Measurements from ENCODE around the gene LRFN2. TPM values are rescaled to one million over a fixed set of nuclear protein-coding genes. Genes with fewer than 3 reads are reported as not detected.

LRFN2 gene
- total RNA-seq, 3 donors from 2014 or later, result not detected

DNA sequence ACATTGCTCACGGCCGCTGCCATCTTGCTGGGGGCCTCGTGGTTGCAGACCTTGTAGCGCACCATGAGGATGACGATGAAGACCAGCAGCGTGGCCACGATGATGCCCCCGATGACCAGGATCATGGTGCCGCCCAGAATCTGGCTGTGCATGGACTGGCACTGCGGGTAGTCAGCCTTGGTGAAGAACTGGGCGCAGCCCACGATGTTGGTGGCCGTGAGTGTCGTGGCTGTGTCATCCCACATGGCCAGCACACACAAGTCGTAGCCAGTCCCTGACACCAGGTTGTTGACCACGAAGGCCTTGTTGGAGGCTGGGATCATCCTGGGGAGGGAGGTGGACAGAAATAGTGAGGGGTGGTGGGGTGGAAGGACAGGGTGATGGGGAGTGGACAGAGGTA, 194.6 kb downstream of the LRFN2 start:
- TF ChIP-seq POLR2AphosphoS5 (IDR thresholded peaks at IDR 0.05), result no peak
- TF ChIP-seq, protein P1, sequence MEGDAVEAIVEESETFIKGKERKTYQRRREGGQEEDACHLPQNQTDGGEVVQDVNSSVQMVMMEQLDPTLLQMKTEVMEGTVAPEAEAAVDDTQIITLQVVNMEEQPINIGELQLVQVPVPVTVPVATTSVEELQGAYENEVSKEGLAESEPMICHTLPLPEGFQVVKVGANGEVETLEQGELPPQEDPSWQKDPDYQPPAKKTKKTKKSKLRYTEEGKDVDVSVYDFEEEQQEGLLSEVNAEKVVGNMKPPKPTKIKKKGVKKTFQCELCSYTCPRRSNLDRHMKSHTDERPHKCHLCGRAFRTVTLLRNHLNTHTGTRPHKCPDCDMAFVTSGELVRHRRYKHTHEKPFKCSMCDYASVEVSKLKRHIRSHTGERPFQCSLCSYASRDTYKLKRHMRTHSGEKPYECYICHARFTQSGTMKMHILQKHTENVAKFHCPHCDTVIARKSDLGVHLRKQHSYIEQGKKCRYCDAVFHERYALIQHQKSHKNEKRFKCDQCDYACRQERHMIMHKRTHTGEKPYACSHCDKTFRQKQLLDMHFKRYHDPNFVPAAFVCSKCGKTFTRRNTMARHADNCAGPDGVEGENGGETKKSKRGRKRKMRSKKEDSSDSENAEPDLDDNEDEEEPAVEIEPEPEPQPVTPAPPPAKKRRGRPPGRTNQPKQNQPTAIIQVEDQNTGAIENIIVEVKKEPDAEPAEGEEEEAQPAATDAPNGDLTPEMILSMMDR (IDR thresholded peaks at IDR 0.05), result no peak
- TF ChIP-seq POLR2A (IDR thresholded peaks at IDR 0.05), result no peak
- no peaks in the 10 kb centered on the region for H3K9me3 ChIP-seq
- no peaks in the 10 kb centered on the region for H3K36me3 ChIP-seq
- H3K27me3 ChIP-seq, result no peaks in the 10 kb centered on the region
- no peak overlapping the region for H3K27ac ChIP-seq
- intact Hi-C loops (cut with DNase I; ENCODE audit: low total_unique reads), result no loop called here
- no peak overlapping the region for H3K4me3 ChIP-seq
- H3K4me1 ChIP-seq, result peaks cover 0 to 4% of the 10 kb centered on the region in 2 donors
- DNase-seq (ENCODE audit: low spot score in 2 of 2), result no peak

DNA sequence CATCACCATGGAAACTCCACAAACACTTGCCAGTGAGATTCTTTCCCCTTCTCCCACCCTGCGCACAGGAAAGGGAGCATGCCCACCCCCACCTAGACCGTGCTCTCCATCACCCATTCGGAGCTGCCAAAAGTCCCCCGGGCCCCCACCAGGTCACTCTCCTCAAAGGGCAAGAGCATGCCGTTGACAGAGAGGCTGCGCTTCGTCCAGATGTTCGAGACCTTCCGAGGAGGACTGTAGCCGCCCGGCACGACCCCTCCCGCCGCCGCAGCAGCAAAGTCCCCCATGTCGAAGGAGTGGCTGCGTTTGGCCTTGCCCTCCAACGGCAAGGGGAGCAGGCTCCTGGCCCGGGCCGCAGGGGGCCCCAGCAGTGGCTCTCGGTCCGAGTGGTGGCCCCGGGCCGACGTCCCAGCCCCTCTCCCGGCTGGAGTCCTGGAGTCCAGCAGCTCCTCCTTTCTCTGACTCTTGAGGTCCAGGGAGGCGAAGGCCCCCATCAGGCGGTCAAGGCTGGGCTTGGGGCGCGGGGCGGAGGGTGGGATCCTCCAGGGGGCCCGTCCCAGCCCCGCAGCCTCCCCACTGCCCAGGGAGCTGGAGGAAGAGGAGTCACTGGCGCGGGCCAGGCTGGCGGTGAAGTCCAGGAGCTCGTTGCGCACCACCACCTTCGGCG, 195.2 kb downstream of the LRFN2 start:
- H3K9me3 ChIP-seq, result no peaks in the 10 kb centered on the region
- H3K27ac ChIP-seq, result no peak overlapping the region
- DNase-seq (ENCODE audit: low spot score in 2 of 2), result no peak
- intact Hi-C loops (cut with DNase I; ENCODE audit: low total_unique reads), result no loop called here
- H3K27me3 ChIP-seq, result no peaks in the 10 kb centered on the region
- no peaks in the 10 kb centered on the region for H3K36me3 ChIP-seq
- TF ChIP-seq POLR2AphosphoS5 (IDR thresholded peaks at IDR 0.05) (no peak), POLR2A (IDR thresholded peaks at IDR 0.05) (no peak)
- TF ChIP-seq, protein P1 (IDR thresholded peaks at IDR 0.05), result no peak
- peaks cover 0 to 2% of the 10 kb centered on the region in 2 donors for H3K4me1 ChIP-seq
- H3K4me3 ChIP-seq, result no peak overlapping the region

DNA sequence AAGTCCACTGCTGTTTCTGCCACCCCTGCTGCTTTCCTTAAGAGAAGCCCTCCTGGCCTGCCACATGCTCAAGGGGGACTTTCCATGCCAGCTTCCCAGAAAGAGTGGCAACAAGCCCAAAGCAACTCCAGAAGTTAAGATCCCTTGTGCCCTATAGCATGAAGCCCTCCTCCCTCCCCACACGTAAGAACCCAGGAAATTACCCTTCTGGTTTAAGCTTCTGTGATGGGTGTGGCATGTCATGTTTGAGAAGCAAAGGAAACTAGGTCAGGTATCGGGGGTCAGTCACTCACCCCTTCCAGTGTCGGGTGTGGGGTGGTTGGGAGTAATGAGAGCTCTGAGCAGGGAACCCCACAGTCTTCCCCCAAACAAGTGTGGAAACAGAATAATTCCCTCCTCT, 196.1 kb downstream of the LRFN2 start:
- Histone ChIP-seq H3K36me3 (no peaks in the 10 kb centered on the region), H3K4me1 (no peaks in the 10 kb centered on the region), H3K9me3 (no peaks in the 10 kb centered on the region), H3K4me3 (no peak overlapping the region), H3K27me3 (no peaks in the 10 kb centered on the region), H3K27ac (no peak overlapping the region)
- no peak for TF ChIP-seq POLR2A (IDR thresholded peaks at IDR 0.05)
- TF ChIP-seq, protein P1 (IDR thresholded peaks at IDR 0.05), result no peak
- no peak for TF ChIP-seq POLR2AphosphoS5 (IDR thresholded peaks at IDR 0.05)
- intact Hi-C loops (cut with DNase I; ENCODE audit: low total_unique reads), result no loop called here
- DNase-seq (ENCODE audit: low spot score in 2 of 2), result no peak

DNA sequence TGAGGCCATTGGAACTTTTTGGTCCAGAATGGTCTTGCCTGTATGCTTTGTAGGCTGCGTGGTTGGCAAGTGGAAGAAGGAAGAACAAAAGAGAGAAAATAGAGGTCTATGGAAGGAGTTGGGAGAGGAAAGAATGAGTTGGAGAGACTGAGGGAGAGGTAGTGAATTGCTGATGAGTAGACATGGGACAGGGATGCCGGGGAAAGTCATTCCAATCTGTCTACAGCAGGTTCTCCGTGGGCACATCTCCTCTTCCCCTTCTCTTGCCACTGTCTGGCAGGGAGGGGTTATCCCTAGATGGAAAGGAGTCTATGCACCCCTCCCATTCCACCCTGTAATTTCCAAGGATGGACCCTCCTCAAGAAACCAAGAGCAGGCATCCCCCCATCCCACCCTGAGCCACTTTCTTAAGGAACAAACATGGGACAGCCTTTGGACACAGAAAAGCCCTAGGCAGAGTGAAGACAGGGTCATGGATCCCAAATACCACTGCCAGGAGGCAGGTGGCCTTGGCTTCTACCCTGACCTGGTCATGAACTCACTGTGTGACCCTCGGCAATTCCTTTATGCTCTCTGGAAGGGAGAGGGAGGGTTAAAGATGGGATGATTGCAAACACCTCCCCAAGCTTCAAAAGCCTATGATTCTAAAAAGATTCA, 196.9 kb downstream of the LRFN2 start:
- H3K4me1 ChIP-seq, result no peaks in the 10 kb centered on the region
- no peaks in the 10 kb centered on the region for H3K27me3 ChIP-seq
- H3K36me3 ChIP-seq, result no peaks in the 10 kb centered on the region
- DNase-seq (ENCODE audit: low spot score in 2 of 2), result no peak
- no peak overlapping the region for H3K4me3 ChIP-seq
- no peaks in the 10 kb centered on the region for H3K9me3 ChIP-seq
- H3K27ac ChIP-seq, result no peak overlapping the region
- intact Hi-C loops (cut with DNase I; ENCODE audit: low total_unique reads), result no loop called here
- TF ChIP-seq, protein P1 (IDR thresholded peaks at IDR 0.05), result no peak
- TF ChIP-seq POLR2A (IDR thresholded peaks at IDR 0.05) (no peak), POLR2AphosphoS5 (IDR thresholded peaks at IDR 0.05) (no peak)

DNA sequence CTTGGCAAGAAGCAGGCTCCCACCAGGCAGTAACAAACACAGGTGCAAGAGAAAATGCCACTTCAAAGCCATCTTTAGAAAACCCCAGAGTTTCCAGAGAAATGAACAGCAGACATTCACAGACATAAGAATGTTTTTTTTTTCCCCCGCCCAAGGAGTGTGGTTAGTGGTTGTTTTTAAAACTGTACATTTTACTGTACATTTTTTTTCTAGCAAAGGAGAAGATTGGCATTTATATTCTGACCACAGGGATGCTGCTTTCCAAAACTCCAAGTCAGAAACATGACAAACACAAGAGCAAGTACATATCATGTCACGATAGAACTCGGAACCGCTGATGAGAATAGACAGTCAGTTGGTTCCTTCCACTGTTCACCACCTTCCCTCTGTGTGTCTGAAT, 197.9 kb downstream of the LRFN2 start:
- TF ChIP-seq POLR2A (IDR thresholded peaks at IDR 0.05) (no peak), POLR2AphosphoS5 (IDR thresholded peaks at IDR 0.05) (no peak)
- TF ChIP-seq, protein P1 (IDR thresholded peaks at IDR 0.05), result no peak
- H3K36me3 ChIP-seq, result no peaks in the 10 kb centered on the region
- H3K27ac ChIP-seq, result no peak overlapping the region
- no peaks in the 10 kb centered on the region for H3K9me3 ChIP-seq
- intact Hi-C loops (cut with DNase I; ENCODE audit: low total_unique reads), result no loop called here
- H3K4me3 ChIP-seq, result no peak overlapping the region
- DNase-seq (ENCODE audit: low spot score in 2 of 2), result no peak
- no peaks in the 10 kb centered on the region for H3K27me3 ChIP-seq
- H3K4me1 ChIP-seq, result no peaks in the 10 kb centered on the region

All from breast epithelium (tissue), 4 donors.